Measurements from ENCODE around the gene TP53RK.

The TP53RK gene

DNA sequence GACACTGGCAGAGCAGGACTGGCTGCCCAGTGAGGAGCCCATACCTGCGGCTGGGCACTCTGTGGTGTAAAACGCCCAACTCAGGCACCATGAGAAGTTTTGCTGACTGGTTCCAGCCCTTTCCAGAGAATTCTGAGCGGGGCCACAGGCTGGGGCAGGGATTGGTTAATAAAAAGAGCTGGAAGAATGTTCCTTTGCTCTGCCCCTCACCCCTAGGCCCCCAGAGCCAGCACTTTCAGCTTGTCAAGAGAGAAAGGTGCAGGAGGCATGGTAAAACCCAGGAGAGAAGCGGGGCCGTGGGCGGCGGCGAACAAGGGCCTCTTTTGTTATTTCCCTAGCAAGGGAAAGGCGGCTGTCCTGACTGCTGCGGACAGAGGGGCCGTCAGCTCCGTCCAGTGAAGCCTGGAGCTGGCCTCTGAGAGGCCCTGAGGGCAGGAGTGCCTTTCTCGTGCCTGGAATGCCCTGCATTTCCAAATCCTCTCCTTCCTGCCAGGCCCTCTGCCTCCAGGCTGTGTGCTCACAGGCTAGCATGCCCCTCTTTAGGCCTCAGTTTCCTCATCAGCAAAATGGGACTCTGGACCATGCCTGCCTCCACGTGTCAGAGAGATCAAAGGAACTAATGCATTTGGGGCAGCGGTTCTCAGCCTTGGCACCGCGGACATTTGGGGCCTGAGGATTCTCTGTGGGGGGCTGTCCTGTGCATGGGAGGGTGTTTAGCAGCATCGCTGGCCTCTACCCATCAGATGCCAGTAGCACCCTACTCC lies 50.9 kb downstream of the TP53RK start:
- no peak for DNase-seq (ENCODE audit: low read depth)

DNA sequence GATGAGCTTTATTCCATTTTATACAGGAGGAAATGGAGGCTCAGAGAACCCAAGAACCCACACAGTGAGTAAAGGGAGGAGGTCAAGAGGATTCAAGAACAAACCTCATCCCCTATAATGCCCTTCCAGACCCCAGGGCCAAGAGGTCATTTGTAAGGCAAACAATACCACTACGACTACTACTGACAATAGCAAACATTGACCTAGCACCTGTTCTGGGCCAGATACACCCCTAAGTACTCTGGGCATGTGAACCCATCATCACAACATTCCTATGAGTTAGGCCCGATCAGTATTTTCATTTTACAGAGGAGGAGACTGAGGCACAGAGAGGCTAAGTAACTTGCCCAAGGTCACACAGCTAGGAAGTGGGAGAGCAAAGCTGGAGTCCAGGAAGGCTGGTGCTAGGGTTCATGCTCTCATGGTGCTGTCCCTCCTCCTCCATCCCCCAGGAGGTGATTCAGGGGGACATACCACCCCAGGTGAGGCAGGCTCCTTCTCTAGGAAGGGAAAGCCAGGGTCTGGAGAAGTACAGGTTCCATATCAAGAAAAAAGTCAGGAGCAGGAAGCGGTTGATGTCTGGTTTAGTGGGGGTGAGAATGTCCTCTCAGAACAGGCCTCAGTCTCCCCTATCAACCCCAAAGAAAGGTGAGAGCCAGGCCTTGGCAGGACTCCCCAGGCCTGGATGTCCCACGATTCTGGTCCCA lies 51.7 kb downstream of the TP53RK start:
- DNase-seq (ENCODE audit: low read depth): no peak

DNA sequence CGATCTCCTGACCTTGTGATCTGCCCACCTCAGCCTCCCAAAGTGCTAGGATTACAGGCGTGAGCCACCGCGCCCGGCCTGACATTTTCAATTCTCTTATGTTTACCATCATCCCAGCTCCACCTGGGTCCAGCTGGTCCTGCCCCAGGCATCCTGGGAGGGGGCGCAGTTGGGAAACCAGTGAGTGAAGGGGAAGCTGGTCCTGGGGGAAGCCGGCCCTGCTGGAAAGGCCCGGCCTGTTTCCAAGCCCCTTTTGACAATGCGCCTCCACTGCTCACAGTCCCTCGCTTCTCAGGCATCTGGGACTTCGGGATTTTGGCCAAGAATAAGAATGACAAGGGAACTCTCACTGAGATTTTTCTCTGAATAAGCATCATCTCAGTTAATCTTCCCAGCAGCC lies 52.2 kb downstream of the TP53RK start:
- DNase-seq (ENCODE audit: low read depth): no peak

DNA sequence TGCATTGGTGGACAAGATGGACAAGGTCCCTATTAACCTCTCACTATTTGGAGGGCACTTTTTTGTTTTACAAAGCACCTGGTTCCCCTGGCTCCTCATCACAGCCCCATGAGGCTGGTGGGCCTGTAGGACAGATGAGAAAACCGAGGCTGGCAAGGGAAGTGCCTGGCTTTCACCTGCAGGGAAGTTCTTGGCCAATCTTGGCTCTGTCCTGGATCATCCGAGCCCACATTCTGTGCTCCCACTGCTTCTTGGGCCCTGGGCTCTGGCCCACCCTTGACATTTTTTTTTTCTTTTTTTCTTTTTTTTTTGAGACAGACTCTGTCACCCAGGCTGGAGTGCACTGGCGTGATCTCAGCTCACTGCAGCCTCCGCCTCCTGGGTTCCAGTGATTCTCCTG lies 52.7 kb downstream of the TP53RK start:
- no peak for DNase-seq (ENCODE audit: low read depth)

DNA sequence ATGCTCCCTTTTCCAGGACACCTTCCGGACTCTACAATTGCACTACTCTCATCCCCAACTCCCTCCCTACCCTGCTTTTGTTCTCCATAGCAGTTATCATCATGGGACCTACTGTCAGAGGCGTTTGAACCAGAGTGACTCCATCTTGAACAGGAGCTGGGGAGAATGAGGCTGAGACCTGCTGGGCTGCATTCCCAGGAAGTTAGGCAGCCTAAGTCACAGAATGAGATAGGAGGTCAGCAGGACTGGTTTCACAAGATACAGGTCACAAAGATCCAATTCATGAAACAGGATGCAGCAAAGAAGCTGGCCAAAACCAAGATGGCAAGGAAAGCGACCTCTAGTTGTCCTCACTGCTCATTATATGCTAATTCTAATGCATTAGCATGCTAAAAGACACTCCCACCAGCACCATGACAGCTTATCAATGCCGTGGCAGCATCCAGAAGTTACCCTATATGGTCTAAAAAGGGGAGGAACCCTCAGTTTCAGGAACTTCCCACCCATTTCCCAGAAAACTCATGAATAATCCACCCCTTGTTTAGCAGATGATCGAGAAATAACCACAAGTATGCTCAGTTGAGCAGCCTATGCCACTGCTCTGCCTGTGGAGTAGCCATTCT lies 53.6 kb downstream of the TP53RK start:
- no peak for DNase-seq (ENCODE audit: low read depth)

DNA sequence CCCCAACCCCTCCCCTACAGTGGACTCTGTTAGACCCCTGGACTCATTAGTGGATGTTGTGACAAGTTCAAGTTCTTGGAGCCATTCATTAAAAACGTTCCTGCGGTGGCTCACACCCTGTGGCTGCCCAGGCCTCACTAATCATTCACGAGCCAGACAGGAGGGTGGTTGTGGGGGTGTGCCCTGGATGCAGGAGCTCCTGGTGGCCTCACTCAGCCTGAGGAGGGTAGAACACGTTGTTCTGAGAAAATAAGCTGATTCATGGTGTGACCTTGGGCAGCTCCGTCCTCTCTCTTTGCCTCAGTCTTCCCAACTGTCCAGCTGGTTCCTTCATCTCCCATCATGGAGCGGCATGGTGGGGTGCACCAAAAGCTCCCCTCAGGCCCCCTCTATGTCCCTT lies 54.7 kb downstream of the TP53RK start:
- DNase-seq (ENCODE audit: low read depth): no peak

All from fibroblast of gingiva (primary cell).